NOMO-1 (cell line): ENCODE measurements around the gene CRIM1.

Experiments used
- DNase-seq, 2 experiments: peaks; one replicate each; lab custom pipeline; 2025; ENCODE audit not compliant: unreplicated experiment in 2 of 2; lab: John Stamatoyannopoulos, UW

CRIM1 gene

DNA sequence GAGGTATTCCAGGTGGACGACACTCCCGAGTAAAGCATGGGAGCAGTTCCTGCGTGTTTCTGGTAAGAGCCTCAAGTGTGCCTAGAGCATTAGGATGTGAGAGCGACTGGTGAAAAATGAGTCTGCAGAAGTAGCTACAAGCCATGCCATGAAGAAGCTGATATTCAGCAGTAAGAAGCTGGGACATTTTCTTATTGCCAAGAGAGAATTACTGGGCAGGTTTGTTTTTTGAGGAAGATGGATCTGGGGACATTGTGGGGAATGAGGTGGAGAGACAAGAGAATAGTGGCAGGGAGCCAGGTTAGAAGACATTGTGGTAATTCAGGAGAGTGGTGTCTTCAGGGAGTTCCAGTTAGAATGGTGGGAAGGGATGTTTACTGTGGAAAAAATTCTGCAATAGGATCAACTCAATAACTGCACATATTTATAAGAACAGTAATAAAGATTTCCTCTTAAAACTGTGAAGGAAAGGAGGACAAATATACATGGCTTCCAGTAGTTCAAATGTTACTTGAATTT lies 38.2 kb downstream of the CRIM1 start:
- no peak for DNase-seq

DNA sequence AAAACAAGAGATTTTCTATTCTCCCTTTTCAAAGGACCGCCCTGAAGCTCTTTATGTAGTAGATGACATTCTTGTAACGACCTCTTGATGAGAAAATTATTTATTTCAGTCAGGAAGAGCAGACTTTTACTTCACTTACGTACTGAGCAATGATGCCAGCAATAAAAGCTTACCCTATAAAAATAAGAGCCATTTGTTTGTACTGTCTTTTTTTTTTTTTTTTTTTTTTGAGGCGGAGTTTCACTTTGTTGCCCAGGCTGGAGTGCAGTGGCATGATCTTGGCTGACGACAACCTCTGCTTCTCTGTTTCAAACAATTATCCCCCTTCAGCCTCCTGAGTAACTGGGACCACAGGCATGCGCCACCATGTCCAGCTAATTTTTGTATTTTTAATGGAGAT lies 39.2 kb downstream of the CRIM1 start:
- DNase-seq: no peak

DNA sequence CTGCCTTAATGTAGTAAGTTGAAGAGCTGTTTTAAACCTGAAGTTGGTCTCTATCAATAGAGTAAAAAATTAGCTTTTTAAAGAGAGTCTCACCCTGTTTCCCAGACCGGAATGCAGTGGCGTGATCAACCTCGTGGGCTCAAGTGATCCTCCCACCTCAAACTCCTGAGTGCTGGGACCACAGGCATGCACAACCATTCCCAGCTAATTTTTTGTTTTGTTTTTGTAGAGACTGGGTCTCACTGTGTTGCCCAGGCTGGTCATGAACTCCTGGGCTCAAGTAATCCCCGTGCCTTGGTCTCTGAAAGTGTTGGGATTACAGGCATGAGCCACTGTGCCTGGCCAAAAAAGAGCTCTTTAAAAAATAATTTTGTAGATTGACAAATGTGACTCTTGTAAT lies 40.3 kb downstream of the CRIM1 start:
- no peak for DNase-seq

DNA sequence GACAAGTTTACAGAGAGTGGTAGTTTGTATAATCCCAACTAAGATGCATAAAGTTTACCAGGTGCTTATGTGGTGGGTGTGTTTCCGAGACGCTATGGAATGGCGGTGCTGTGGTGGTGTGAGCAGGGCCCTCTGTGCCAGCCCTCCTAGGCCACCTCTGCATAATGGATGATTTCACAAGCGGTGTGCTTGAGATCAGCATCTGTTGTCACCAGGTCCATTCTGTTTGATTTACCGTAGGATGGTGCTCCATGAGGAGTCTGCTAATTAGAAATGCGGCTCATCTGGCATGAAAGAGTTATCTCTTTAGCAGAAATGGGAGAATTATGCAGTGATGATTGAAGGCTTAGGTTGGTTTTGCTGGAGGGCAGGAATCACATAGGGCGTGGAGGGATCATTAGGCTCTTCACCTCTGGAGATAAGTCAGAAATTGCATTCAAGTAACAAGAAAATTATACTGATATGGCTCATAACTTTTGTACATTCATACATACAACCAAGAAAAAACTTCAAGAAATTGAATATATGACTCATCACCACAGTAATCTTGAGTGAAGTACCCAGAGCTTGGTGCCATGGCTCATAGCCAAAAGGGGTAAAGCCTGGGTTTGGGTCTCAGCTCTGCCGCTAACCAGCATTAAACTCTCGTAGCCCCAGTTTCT lies 41.4 kb downstream of the CRIM1 start:
- no peak for DNase-seq

DNA sequence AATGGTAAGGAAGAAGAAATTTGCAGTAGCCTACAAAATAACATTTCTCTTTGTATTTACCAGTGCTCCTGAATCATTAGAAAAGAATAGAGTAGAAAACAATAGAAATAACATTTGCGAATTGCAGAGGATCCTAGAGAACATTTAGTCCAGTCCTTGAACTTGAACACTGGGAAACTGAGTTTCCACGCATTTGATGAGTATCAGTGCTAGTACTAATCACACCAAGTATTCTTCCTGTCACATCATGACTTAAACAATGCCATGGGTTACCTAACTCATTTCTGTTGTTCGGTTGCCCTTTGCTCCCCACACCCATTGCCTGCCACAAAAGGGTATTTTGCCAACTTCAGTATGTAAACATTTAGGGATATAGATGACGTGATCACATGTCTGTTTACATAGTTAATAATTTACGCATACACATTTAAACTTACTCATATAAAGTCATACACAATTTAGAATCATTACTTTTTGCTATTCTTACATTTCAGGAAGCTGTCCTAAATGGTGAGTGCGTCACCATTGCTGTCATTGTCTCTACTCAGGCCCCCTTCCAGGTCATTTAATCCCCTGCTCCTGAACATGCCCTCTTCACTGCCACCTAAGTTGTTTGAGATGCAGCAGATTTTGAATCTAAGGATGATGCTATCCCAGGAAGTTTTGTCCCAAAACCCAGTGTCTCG lies 42.3 kb downstream of the CRIM1 start:
- no peak for DNase-seq

DNA sequence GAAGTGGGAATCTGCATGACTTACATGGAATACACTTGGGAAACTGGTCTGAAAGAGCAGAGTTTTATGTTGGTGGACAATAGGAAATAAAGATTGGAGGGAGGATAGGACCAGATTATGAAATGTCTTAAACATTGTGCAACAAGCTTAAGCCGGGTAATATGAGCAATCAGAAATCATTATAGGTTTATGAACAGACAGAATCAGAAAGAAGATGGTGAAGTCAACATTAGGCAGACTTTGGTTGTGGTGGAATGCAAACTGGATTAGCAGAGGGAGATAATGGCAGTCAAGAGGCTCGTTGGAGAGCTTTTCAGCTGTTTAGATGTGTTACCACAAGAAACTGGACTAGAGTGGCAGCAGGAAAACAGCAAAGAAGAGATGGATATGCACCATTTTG lies 43.5 kb downstream of the CRIM1 start:
- DNase-seq: no peak

DNA sequence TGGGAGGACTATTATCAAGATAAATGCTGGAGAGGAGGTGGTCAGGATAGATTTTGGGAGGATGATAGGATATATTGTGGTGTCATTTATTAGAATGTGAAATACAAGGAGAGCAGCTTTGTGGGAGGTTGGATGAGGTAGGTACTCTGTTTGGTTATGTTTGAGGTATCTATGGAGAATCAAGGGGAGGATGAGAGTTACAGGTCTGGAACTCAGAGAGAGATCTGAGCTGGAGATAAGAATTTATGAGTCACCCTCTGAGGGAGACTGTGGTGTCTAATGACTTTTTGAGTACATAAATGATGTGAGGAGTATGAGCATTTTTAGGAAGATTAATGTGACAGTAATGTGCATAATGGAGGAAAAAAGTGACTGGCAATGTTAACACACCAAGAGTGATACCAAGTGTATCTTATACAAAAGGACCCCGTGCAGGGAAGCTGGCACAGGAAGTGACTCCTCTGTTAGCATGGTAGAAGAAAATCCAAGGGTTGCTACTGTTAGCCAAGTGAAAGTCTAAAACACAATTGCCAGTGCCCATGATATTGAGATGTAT lies 48.2 kb downstream of the CRIM1 start:
- DNase-seq: peak in 1 of 2 experiments; percentile 34

DNA sequence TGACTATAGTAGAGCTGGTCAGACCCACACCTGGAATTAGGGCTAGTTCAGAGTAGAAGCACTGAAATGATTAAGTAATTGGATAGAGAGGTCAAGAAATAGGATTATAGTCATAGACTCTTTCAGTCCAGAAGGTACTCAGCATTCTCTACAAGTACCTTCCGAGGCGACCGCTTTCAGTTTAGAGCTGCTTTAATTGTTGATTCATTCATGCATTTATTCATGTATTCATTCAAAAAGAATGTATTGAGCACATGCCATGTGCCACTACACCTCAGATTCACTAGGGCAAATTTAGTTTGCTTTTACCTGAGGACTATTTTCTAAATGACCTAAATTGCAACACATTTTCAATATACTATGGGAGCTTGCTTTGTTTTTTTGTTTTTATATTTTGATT lies 48.7 kb downstream of the CRIM1 start:
- no peak for DNase-seq

DNA sequence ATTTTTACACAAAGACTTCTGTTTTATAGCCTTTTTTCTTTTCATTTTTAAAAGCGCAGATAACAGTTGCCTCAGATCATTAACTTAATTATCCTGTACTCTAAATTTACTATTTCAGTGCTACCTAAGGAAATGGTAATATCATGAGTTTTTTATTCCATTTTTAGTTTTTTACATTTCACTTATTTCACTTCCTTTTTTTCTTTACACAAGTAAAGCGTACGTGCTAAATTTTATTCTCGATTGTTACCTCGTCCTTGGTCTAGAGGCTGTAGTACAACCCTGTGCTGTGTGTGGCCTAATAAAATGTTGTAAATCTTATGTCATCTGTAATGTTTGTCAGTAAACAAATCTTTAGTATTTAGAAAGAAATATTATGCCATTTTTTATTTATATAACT lies 49.2 kb downstream of the CRIM1 start:
- DNase-seq: peak in 1 of 2 experiments; percentile 27

DNA sequence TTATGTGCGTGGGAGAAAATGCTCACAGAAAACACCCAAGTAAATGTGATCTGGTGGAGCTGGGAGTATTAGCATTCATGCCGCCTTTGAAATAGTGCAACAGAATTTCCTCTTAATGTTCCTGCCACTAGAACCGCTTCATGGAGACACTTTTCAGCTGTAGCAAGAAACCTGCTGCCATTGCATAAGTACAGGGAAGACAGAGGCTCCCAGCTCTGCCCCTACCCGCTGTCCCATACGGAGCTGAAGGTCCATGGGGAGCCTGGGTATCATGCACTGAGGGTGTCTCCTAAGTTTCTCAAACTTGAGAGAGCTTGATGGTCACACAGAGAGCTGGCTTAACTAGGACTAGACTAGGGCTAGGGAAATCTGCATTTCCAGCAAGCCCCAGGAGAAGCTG lies 49.6 kb downstream of the CRIM1 start:
- DNase-seq: no peak

DNA sequence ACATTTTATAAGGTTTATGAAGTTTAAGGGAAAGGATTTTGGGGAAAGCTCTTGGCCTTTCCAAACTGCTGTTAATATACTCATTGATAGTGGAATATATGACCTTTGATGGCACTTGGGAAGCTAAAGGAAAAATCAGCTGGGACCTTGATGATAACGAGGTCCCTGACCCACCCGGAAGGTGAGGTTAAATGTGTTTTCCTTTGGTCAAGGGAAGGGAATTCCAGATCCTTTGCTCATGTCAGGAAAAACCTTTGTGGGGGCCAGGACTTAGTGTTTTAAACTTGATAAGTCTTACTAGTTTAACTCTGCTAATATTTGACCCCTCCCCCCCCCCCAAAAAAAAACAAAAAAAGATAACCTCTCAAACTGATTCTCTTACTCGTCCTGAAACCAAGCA lies 50.7 kb downstream of the CRIM1 start:
- DNase-seq: no peak

DNA sequence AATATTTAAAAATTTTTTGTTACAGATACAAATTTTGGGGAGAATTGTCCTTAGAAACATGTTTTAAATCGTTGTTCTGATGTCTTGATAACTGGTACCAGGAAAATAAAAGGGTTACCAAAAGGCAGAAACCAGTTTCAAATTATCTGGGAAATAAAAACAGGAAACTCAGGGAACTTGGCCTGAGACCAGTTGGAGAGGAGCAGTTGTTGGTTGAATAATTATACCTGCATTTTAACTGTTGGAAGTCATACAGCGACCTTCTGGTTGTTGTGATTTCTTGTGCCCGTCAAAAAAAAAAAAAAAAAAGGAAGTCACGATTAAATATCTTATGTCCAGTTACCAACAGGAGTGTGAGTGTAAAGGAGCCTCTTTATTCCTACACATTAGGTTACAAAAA lies 51.8 kb downstream of the CRIM1 start:
- DNase-seq: no peak

DNA sequence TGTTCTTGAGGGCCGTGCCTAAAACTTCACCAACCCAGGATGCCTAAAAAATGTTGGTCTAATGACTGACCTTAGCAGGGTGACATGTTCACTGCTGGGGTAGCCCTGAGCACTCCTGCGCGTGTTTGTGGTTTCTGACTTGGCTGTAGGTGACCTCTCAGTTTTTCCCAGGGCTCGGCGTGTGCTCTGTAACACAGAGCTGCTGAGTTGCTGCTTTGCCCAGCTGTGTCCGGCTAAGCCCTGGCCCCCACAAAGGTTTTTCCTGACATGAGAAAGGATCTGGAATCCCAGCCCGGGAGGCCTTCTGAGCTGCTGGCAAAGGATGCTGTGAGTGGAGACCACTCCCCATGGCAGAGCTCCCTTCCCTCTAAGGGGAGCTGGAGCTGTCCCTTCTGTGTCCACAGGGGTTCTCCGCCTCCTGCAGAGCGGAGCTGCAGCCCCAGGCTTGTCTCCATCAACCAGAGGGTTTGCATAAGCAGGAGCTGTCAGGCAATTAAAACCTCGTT lies 52.7 kb downstream of the CRIM1 start:
- no peak for DNase-seq

DNA sequence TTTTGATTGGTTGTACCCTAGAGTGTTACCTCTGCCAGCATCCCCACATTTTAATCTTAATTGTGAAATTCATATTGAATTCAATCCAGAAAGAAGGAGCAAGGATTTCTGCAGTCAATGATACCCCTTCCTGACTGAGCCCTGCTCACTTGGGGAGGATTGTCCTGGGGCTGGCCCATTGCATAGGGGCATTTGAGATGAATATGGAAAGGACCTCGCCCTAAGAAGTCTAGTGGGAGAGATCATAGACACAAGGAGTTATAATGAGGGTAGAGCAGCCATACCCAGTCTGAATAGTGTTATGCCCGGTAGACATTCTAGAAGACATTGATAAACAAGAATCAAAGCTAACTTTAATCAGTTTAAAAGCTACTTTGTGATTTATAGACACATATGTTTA lies 53.8 kb downstream of the CRIM1 start:
- DNase-seq: no peak

DNA sequence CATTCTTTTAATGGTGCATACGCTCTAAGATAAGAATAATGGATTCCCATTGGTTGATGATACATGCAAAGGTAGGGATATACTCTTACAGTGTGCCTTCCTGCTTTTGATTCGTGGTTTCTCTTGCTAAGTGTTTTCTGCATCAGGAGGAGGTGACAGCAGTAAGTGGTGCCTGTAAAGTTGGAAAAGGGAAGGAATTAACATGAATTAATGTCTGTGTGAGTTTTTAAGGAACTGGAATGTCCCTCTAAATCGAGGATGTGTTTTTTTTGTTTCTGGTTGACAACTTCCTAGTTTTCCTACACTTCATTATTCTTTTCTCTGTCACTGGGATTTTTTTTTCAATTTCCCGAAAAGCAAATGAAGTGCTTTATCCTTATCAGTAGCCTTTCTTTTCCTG lies 54.4 kb downstream of the CRIM1 start:
- no peak for DNase-seq

DNA sequence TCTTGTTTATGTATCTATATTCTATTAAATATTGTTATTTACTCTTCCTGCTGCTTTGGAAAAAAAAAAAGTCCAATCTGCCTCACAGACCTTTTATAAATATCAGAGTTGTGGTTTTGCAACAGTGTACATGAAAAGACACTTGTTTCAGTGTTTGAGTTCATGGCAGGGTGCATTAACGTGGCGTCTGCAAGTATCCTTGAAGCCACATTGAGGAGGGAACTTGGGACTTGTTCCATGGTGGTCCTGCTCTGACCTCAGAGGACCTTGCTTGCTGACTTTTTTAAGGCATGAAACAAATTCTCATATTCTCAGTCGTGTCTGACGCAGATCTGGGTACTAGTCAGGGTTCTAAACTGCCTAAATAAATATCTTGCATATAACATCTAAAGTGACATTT lies 55.1 kb downstream of the CRIM1 start:
- no peak for DNase-seq

DNA sequence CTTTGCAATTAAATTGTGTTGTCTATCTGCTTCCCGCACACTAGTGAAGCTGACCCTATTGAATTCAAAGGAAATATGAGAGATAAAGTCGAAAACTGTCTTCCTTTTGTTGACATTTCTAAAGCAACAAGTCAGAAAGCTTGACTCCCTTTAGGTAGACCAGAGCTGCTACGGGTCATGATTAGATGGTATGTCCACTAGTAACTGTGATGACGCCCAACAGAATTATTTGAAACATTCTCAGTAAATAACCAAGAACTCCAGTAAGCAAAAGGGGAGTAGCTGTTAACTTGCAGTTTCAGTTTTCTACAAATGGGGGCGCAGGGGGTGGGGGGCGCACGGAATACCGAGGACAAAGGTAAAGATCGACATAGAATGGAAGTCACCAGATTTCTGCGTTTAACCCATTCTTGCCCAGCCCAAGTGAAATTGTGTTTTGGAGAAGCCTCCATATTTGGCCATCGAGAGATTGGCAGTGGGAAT lies 56.4 kb downstream of the CRIM1 start:
- no peak for DNase-seq

DNA sequence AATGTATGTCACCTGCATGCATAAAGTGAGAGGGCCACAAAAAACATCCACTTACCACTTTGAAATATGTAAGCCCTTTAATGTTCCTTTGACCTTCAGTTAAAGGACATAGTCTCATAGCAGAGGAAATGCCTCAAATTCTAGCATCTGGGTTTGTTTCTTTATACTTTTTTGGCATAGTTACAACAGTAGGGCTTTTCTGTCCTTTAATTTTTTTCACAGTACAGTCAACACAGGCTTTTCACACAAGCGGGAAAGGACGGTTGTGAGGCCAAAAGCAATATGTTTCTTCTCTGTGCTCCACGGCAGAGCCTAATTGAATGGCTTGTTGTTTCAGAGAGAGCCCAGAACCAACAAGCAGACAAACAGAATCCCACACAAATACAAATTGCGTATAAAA lies 57.6 kb downstream of the CRIM1 start:
- no peak for DNase-seq

DNA sequence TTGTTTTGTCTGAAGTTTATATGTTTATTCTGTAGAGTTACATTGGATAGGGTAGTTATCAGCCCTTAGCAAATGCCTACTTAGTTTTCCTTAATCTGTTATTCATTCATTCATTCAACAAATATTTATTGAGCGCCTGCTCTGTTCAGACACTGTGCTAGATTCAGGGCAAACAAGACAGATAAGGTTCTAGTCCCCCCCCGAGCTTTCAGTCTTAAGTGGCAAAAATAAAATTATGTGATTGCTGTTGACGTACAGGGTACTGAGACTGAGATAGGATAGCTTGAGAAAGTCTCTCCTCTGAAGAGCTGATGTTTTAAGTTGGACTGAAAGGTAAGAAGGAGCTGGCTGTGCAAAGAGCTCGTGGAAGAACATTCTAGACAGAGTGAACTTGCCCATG lies 58.7 kb downstream of the CRIM1 start:
- no peak for DNase-seq

DNA sequence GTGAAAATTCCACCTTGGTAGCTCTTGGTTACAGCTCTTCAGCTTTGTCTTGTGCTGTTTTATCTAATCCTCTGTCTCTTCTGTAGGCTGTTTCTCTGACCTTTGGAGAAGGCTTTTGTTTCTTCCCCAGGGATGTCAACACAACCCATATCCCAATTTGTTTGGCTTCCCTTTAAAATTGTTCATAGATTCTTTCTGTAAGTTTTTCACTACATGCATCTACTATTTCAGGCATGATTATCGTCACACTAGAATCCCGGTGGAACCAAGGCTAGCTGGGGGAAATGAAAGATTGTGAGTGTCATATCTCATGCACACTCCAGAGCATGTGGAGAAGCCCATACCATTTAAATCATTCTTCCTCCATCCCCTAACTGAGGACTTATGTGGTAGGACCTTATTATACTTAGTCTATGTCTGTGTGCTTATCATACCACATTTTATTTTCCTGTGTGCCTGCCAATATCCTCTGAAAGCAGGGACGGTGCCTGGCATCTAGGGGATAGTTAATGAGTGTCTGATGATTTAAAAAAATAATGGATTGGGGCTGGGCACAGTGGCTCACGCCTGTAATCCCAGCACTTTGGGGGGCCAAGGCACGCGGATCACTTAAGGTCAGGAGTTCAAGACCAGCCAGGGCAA lies 59.9 kb downstream of the CRIM1 start:
- DNase-seq: no peak

DNA sequence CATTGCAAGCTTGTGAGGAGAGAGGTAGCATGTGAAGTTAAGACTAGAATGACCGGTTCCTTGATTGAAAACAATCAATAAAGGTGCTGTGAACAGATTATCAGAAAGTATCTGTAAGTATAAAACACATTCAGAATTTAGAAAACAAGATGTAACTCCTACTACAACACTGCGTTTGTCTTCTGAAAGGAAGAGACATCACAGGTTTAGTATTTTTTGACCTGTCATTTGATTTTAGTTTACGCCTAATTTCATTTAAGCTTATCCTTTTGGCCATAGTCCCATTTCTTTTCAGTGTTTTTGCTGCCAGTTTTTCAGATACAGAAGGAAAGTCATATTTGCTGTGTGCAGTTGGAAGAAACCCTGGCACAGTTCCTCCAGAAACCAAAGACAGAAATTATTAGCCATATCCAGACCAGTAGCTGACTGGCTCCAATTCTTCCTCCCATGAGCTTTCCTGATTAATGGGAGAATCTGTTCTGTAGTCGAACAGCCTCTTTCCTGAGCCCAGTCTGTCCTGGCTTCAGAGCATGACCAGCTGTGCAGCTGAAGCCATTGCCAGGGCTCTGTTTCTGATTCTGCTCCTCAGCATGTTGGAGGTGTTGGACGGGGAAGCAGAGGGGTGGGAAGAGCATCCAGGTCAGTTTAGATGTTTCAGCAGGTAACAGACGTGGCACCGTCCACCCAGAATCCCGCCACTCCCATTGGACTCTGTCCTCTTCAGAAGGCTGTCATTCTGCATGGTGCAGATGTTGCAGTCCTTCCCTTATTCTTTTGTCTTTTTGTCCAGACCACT lies 61.0 kb downstream of the CRIM1 start:
- DNase-seq: no peak
